ENCODE data around the gene MAMDC4. TPM values are rescaled to one million over a fixed set of nuclear protein-coding genes. Genes with fewer than 3 reads are reported as not detected.
A peak's percentile ranks its signal among the peaks of the same experiment; 100 is the strongest.

The MAMDC4 gene
- total and polyA plus RNA-seq, 2 experiments from 2014 or later, result 17.8 to 22.2 TPM

- no peaks in the 10 kb centered on the region for H3K9me3 ChIP-seq (ENCODE audit: low read depth)
- H3K27ac ChIP-seq, result no peak overlapping the region
- no peak for TF ChIP-seq CTCF (IDR thresholded peaks at IDR 0.05; ENCODE audit: low read depth, low read length)
- no peaks in the 10 kb centered on the region for H3K36me3 ChIP-seq
- no peaks in the 10 kb centered on the region for H3K27me3 ChIP-seq
- peaks cover 27% of the 10 kb centered on the region for H3K4me1 ChIP-seq (ENCODE audit: low read depth)
- no peak overlapping the region for H3K4me3 ChIP-seq
- DNase-seq (ENCODE audit: low read depth in 1 of 2, low spot score in 1 of 2), result no peak
Measured at GRCh38 chr9:136806067-136806466, 46.1 kb upstream of the MAMDC4 start.

- peak overlapping the region; percentile 100 for H3K4me3 ChIP-seq
- H3K36me3 ChIP-seq, result no peaks in the 10 kb centered on the region
- peaks cover 23% of the 10 kb centered on the region for H3K4me1 ChIP-seq (ENCODE audit: low read depth)
- no peaks in the 10 kb centered on the region for H3K9me3 ChIP-seq (ENCODE audit: low read depth)
- TF ChIP-seq CTCF (IDR thresholded peaks at IDR 0.05; ENCODE audit: low read depth, low read length), result no peak
- peak overlapping the region; percentile 99 for H3K27ac ChIP-seq
- no peak for DNase-seq (ENCODE audit: low read depth in 1 of 2, low spot score in 1 of 2)
- no peaks in the 10 kb centered on the region for H3K27me3 ChIP-seq
Measured at GRCh38 chr9:136806631-136807201, 45.4 kb upstream of the MAMDC4 start.

GRCh38 chr9:136807281-136808074, 44.7 kb upstream of the MAMDC4 start, which contains the start of gene RABL6:
Gene RABL6 (plus strand): TSS chr9:136807948. CDS start chr9:136808197, 249 bp downstream.
- Histone ChIP-seq H3K36me3 (no peaks in the 10 kb centered on the region), H3K27ac (peak within 1 kb of the TSS; percentile 99), H3K27me3 (no peaks in the 10 kb centered on the region), H3K9me3 (ENCODE audit: low read depth) (no peaks in the 10 kb centered on the region), H3K4me1 (ENCODE audit: low read depth) (peaks cover 23% of the 10 kb centered on the region), H3K4me3 (peak within 1 kb of the TSS; percentile 100)
- peak; percentile 75 to 88 for DNase-seq (ENCODE audit: low read depth in 1 of 2, low spot score in 1 of 2)
- TF ChIP-seq CTCF (IDR thresholded peaks at IDR 0.05; ENCODE audit: low read depth, low read length), result no peak

- Histone ChIP-seq H3K4me3 (peak overlapping the region; percentile 100), H3K27ac (peak overlapping the region; percentile 99), H3K27me3 (no peaks in the 10 kb centered on the region), H3K36me3 (peaks cover 7% of the 10 kb centered on the region), H3K4me1 (ENCODE audit: low read depth) (peaks cover 23% of the 10 kb centered on the region), H3K9me3 (ENCODE audit: low read depth) (no peaks in the 10 kb centered on the region)
- TF ChIP-seq CTCF (IDR thresholded peaks at IDR 0.05; ENCODE audit: low read depth, low read length), result no peak
- peak in 1 of 2 donors; percentile 35 for DNase-seq (ENCODE audit: low read depth in 1 of 2, low spot score in 1 of 2)
Measured at GRCh38 chr9:136808075-136808805, 43.9 kb upstream of the MAMDC4 start.

GRCh38 chr9:136808806-136809158, 43.4 kb upstream of the MAMDC4 start:
- Histone ChIP-seq H3K27ac (peak overlapping the region; percentile 99), H3K9me3 (ENCODE audit: low read depth) (no peaks in the 10 kb centered on the region), H3K36me3 (peaks cover 7% of the 10 kb centered on the region), H3K4me1 (ENCODE audit: low read depth) (peaks cover 23% of the 10 kb centered on the region), H3K27me3 (no peaks in the 10 kb centered on the region), H3K4me3 (peak overlapping the region; percentile 100)
- no peak for TF ChIP-seq CTCF (IDR thresholded peaks at IDR 0.05; ENCODE audit: low read depth, low read length)
- DNase-seq (ENCODE audit: low read depth in 1 of 2, low spot score in 1 of 2), result peak; percentile 35 to 58
